Measurements from ENCODE around the gene HS6ST3.

GRCh38 chr13:96615252-96615651 is 525.3 kb downstream of the HS6ST3 start:
- TF ChIP-seq CTCF (IDR thresholded peaks at IDR 0.05; ENCODE audit: low read depth, low read length): no peak
- TF ChIP-seq EZH2phosphoT487 (IDR thresholded peaks at IDR 0.05; ENCODE audit: low read depth): no peak

Data from OCI-LY3 (cell line).